ENCODE data around the gene RENBP. TPM values are rescaled to one million over a fixed set of nuclear protein-coding genes. Genes with fewer than 3 reads are reported as not detected.

The RENBP gene
- total and polyA plus RNA-seq, 4 donors = 1.0 to 7.9 (median 7.0) TPM

DNA sequence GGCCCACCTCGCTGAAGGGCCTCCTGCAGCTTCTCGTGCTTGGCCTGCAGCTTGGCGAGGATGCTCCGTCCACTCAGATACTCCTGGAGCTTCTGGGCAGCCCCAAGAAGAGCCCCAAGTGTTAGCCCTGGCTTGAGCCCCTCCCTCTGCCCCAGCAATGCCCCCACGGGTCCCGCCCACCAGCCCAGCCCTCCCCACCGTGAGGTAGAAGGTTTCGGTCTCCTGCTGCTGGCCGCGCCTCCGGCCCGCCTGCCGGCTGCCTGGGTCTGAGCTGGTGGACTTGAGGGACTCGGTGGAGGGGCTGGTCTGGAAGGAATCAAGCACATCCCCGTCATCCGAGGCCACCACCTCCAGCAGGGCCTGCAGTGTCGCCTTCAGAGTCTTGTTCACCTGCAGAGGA lies 31.2 kb downstream of the RENBP start:
- Histone ChIP-seq H3K4me3 (ENCODE audit: low read depth in 1 of 3, low read length in 3 of 3) (no peak overlapping the region), H3K27ac (ENCODE audit: low read depth in 1 of 2, low read length in 2 of 2) (no peak overlapping the region), H3K36me3 (ENCODE audit: control insufficient read depth in 4 of 4, insufficient read depth in 3 of 4, low read depth in 1 of 4, low read length in 3 of 4) (no peaks in the 10 kb centered on the region), H3K9ac (ENCODE audit: low read depth in 1 of 2, low read length in 2 of 2) (no peak overlapping the region), H3K27me3 (ENCODE audit: control insufficient read depth in 4 of 4, insufficient read depth in 4 of 4, low read length in 3 of 4) (no peaks in the 10 kb centered on the region), H3K4me1 (ENCODE audit: control insufficient read depth in 4 of 4, insufficient read depth in 4 of 4, low read length in 3 of 4) (no peaks in the 10 kb centered on the region), H3K9me3 (ENCODE audit: control insufficient read depth in 4 of 4, low read length in 3 of 4) (no peaks in the 10 kb centered on the region)
- DNase-seq (ENCODE audit: low spot score) = no peak
- WGBS = 86% methylated on average over 17 of the region's 17 CpGs
- TF ChIP-seq, protein P1, sequence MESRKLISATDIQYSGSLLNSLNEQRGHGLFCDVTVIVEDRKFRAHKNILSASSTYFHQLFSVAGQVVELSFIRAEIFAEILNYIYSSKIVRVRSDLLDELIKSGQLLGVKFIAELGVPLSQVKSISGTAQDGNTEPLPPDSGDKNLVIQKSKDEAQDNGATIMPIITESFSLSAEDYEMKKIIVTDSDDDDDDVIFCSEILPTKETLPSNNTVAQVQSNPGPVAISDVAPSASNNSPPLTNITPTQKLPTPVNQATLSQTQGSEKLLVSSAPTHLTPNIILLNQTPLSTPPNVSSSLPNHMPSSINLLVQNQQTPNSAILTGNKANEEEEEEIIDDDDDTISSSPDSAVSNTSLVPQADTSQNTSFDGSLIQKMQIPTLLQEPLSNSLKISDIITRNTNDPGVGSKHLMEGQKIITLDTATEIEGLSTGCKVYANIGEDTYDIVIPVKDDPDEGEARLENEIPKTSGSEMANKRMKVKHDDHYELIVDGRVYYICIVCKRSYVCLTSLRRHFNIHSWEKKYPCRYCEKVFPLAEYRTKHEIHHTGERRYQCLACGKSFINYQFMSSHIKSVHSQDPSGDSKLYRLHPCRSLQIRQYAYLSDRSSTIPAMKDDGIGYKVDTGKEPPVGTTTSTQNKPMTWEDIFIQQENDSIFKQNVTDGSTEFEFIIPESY (IDR thresholded peaks at IDR 0.05) = no peak
- TF ChIP-seq HNF4A (conservative IDR thresholded peaks at IDR 0.05) (no peak), TAF1 (conservative IDR thresholded peaks at IDR 0.05) (no peak), FOXA1 (IDR thresholded peaks at IDR 0.05) (no peak), NR2F2 (IDR thresholded peaks at IDR 0.05) (no peak)
- TF ChIP-seq, protein P2, sequence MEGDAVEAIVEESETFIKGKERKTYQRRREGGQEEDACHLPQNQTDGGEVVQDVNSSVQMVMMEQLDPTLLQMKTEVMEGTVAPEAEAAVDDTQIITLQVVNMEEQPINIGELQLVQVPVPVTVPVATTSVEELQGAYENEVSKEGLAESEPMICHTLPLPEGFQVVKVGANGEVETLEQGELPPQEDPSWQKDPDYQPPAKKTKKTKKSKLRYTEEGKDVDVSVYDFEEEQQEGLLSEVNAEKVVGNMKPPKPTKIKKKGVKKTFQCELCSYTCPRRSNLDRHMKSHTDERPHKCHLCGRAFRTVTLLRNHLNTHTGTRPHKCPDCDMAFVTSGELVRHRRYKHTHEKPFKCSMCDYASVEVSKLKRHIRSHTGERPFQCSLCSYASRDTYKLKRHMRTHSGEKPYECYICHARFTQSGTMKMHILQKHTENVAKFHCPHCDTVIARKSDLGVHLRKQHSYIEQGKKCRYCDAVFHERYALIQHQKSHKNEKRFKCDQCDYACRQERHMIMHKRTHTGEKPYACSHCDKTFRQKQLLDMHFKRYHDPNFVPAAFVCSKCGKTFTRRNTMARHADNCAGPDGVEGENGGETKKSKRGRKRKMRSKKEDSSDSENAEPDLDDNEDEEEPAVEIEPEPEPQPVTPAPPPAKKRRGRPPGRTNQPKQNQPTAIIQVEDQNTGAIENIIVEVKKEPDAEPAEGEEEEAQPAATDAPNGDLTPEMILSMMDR (IDR thresholded peaks at IDR 0.05; ENCODE audit: low read depth, low read length, missing input control) = no peak

DNA sequence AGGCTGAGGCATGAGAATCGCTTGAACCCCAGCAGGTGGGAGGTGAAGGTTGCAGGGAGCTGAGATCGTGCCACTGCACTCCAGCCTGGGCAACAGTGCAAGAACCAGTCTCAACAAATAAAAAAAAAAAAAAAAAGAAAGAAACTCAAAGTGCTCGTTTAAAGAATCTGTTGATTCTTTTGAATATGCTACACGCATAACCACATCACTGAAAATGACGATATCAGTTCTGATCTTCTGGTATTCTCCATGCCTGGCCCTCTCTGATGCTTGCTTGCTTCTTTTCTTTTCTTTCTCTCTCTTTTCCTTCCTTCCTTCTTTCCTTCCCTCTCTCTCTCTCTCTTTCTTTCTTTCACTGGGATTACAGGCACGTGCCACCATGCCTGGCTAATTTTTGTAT lies 32.6 kb downstream of the RENBP start:
- no peaks in the 10 kb centered on the region for H3K4me1 ChIP-seq (ENCODE audit: control insufficient read depth in 4 of 4, insufficient read depth in 4 of 4, low read length in 3 of 4)
- H3K27ac ChIP-seq (ENCODE audit: low read depth in 1 of 2, low read length in 2 of 2) = no peak overlapping the region
- H3K9ac ChIP-seq (ENCODE audit: low read depth in 1 of 2, low read length in 2 of 2) = no peak overlapping the region
- H3K9me3 ChIP-seq (ENCODE audit: control insufficient read depth in 4 of 4, low read length in 3 of 4) = no peaks in the 10 kb centered on the region
- no peaks in the 10 kb centered on the region for H3K36me3 ChIP-seq (ENCODE audit: control insufficient read depth in 4 of 4, insufficient read depth in 3 of 4, low read depth in 1 of 4, low read length in 3 of 4)
- no peak overlapping the region for H3K4me3 ChIP-seq (ENCODE audit: low read depth in 1 of 3, low read length in 3 of 3)
- DNase-seq (ENCODE audit: low spot score) = no peak
- WGBS = 92% methylated on average over 6 of the region's 6 CpGs
- H3K27me3 ChIP-seq (ENCODE audit: control insufficient read depth in 4 of 4, insufficient read depth in 4 of 4, low read length in 3 of 4) = no peaks in the 10 kb centered on the region
- TF ChIP-seq FOXA2 (IDR thresholded peaks at IDR 0.05) (no peak), YY1 (IDR thresholded peaks at IDR 0.05) (no peak), RXRA (IDR thresholded peaks at IDR 0.05) (no peak), SP1 (IDR thresholded peaks at IDR 0.05) (no peak), GABPA (IDR thresholded peaks at IDR 0.05 in 1 of 2, conservative IDR thresholded peaks at IDR 0.05 in 1 of 2) (no peak), FOXA1 (IDR thresholded peaks at IDR 0.05) (no peak), TAF1 (conservative IDR thresholded peaks at IDR 0.05) (no peak), JUND (IDR thresholded peaks at IDR 0.05) (no peak), EGR1 (IDR thresholded peaks at IDR 0.05; ENCODE audit: low read depth in 2 of 2) (no peak), NR2F2 (IDR thresholded peaks at IDR 0.05) (no peak), RAD21 (IDR thresholded peaks at IDR 0.05) (no peak), HNF4A (conservative IDR thresholded peaks at IDR 0.05) (no peak)
- TF ChIP-seq, protein P3, sequence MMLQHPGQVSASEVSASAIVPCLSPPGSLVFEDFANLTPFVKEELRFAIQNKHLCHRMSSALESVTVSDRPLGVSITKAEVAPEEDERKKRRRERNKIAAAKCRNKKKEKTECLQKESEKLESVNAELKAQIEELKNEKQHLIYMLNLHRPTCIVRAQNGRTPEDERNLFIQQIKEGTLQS (IDR thresholded peaks at IDR 0.05) = no peak
- TF ChIP-seq, protein P2 (IDR thresholded peaks at IDR 0.05; ENCODE audit: low read depth, low read length, missing input control) = no peak
- TF ChIP-seq, protein P4, sequence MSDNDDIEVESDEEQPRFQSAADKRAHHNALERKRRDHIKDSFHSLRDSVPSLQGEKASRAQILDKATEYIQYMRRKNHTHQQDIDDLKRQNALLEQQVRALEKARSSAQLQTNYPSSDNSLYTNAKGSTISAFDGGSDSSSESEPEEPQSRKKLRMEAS (IDR thresholded peaks at IDR 0.05) = no peak
- TF ChIP-seq, protein P1 (IDR thresholded peaks at IDR 0.05) = no peak
- TF ChIP-seq, protein P5, sequence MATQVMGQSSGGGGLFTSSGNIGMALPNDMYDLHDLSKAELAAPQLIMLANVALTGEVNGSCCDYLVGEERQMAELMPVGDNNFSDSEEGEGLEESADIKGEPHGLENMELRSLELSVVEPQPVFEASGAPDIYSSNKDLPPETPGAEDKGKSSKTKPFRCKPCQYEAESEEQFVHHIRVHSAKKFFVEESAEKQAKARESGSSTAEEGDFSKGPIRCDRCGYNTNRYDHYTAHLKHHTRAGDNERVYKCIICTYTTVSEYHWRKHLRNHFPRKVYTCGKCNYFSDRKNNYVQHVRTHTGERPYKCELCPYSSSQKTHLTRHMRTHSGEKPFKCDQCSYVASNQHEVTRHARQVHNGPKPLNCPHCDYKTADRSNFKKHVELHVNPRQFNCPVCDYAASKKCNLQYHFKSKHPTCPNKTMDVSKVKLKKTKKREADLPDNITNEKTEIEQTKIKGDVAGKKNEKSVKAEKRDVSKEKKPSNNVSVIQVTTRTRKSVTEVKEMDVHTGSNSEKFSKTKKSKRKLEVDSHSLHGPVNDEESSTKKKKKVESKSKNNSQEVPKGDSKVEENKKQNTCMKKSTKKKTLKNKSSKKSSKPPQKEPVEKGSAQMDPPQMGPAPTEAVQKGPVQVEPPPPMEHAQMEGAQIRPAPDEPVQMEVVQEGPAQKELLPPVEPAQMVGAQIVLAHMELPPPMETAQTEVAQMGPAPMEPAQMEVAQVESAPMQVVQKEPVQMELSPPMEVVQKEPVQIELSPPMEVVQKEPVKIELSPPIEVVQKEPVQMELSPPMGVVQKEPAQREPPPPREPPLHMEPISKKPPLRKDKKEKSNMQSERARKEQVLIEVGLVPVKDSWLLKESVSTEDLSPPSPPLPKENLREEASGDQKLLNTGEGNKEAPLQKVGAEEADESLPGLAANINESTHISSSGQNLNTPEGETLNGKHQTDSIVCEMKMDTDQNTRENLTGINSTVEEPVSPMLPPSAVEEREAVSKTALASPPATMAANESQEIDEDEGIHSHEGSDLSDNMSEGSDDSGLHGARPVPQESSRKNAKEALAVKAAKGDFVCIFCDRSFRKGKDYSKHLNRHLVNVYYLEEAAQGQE (IDR thresholded peaks at IDR 0.05) = no peak

Data from liver (tissue), 9 donors.